Activated naive CD4-positive, alpha-beta T cell treated with anti-CD3 and anti-CD28 coated beads, Interleukin-2, amount 50 U/mL, for 16 hours (primary cell): ENCODE measurements around the gene AP3D1.

Experiments
- DNase-seq: peaks from one replicate; pipeline ENCODE4 v3.0.0-alpha.2; 2020

Gene AP3D1

GRCh38 chr19:2058570-2059421, 92.6 kb downstream of the AP3D1 start:
- DNase-seq = no peak

GRCh38 chr19:2057484-2058469, 93.6 kb downstream of the AP3D1 start:
- DNase-seq = no peak

- no peak for DNase-seq
Measured at GRCh38 chr19:2056837-2057192, 94.6 kb downstream of the AP3D1 start.

GRCh38 chr19:2055931-2056836, 95.2 kb downstream of the AP3D1 start:
- DNase-seq = no peak

- DNase-seq = no peak
Measured at GRCh38 chr19:2054763-2055162, 96.6 kb downstream of the AP3D1 start.

GRCh38 chr19:2053601-2054389, 97.6 kb downstream of the AP3D1 start:
- no peak for DNase-seq

- DNase-seq = peak; percentile 58
Measured at GRCh38 chr19:2051773-2052704, 99.3 kb downstream of the AP3D1 start.

GRCh38 chr19:2050991-2051772, 100.2 kb downstream of the AP3D1 start, which contains the start of gene MKNK2:
Gene MKNK2 (minus strand): TSS chr19:2051244. CDS start chr19:2050851, 393 bp downstream.
- peak; percentile 91 for DNase-seq
